ENCODE data around the gene ACSS2. TPM values are rescaled to one million over a fixed set of nuclear protein-coding genes. Genes with fewer than 3 reads are reported as not detected.
A peak's percentile ranks its signal among the peaks of the same experiment; 100 is the strongest.
"Not testable (repeated sequence)": the region's sequence is repeated elsewhere in the genome, so short reads cannot be mapped to it uniquely, and the experiment has no call there.

The ACSS2 gene
- total RNA-seq, 1 donor from 2014 or later = 38.0 TPM

- DNase-seq (ENCODE audit: low spot score); H3K4me3 Mint-ChIP-seq; intact Hi-C loops (cut with micrococcal nuclease); H3K27ac Mint-ChIP-seq; H3K27me3 Mint-ChIP-seq (ENCODE audit: insufficient read depth); H3K9me3 Mint-ChIP-seq: not testable (repeated sequence)
- peaks cover 22% of the 10 kb centered on the region for H3K36me3 Mint-ChIP-seq (ENCODE audit: low read depth)
- peaks cover 52% of the 10 kb centered on the region for H3K4me1 Mint-ChIP-seq (ENCODE audit: low read depth)
Measured at GRCh38 chr20:34880971-34881370, 4.6 kb downstream of the ACSS2 start.

GRCh38 chr20:34881689-34882088 is 5.3 kb downstream of the ACSS2 start:
- no peaks in the 10 kb centered on the region for H3K9me3 Mint-ChIP-seq
- DNase-seq (ENCODE audit: low spot score) = no peak
- no peaks in the 10 kb centered on the region for H3K27me3 Mint-ChIP-seq (ENCODE audit: insufficient read depth)
- H3K4me3 Mint-ChIP-seq = no peak overlapping the region
- no peak overlapping the region for H3K27ac Mint-ChIP-seq
- intact Hi-C loops (cut with micrococcal nuclease) = no loop called here
- peaks cover 50% of the 10 kb centered on the region for H3K4me1 Mint-ChIP-seq (ENCODE audit: low read depth)
- H3K36me3 Mint-ChIP-seq (ENCODE audit: low read depth) = peaks cover 24% of the 10 kb centered on the region

GRCh38 chr20:34883087-34883688 is 6.8 kb downstream of the ACSS2 start:
- no peaks in the 10 kb centered on the region for H3K27me3 Mint-ChIP-seq (ENCODE audit: insufficient read depth)
- H3K4me1 Mint-ChIP-seq (ENCODE audit: low read depth) = peaks cover 41% of the 10 kb centered on the region
- no peaks in the 10 kb centered on the region for H3K9me3 Mint-ChIP-seq
- peaks cover 32% of the 10 kb centered on the region for H3K36me3 Mint-ChIP-seq (ENCODE audit: low read depth)
- H3K27ac Mint-ChIP-seq = no peak overlapping the region
- intact Hi-C loops (cut with micrococcal nuclease) = no loop called here
- H3K4me3 Mint-ChIP-seq = no peak overlapping the region
- no peak for DNase-seq (ENCODE audit: low spot score)

GRCh38 chr20:34883809-34884208 is 7.4 kb downstream of the ACSS2 start:
- peaks cover 37% of the 10 kb centered on the region for H3K36me3 Mint-ChIP-seq (ENCODE audit: low read depth)
- intact Hi-C loops (cut with micrococcal nuclease) = no loop called here
- H3K4me3 Mint-ChIP-seq = no peak overlapping the region

GRCh38 chr20:34884260-34884659 is 7.8 kb downstream of the ACSS2 start:
- Mint-ChIP-seq H3K4me3 (no peak overlapping the region), H3K27me3 (ENCODE audit: insufficient read depth) (no peaks in the 10 kb centered on the region), H3K9me3 (no peaks in the 10 kb centered on the region), H3K4me1 (ENCODE audit: low read depth) (peaks cover 40% of the 10 kb centered on the region), H3K36me3 (ENCODE audit: low read depth) (peaks cover 35% of the 10 kb centered on the region), H3K27ac (no peak overlapping the region)
- no peak for DNase-seq (ENCODE audit: low spot score)
- intact Hi-C loops (cut with micrococcal nuclease) = no loop called here

More at GRCh38 chr20:34883809-34884208, 7.4 kb downstream of the ACSS2 start:
- DNase-seq (ENCODE audit: low spot score) = no peak
- Mint-ChIP-seq H3K9me3 (no peaks in the 10 kb centered on the region), H3K27ac (no peak overlapping the region), H3K4me1 (ENCODE audit: low read depth) (peaks cover 43% of the 10 kb centered on the region), H3K27me3 (ENCODE audit: insufficient read depth) (no peaks in the 10 kb centered on the region)

- H3K4me1 Mint-ChIP-seq (ENCODE audit: low read depth) = peaks cover 50% of the 10 kb centered on the region
- intact Hi-C loops (cut with micrococcal nuclease) = no loop called here
- no peak overlapping the region for H3K4me3 Mint-ChIP-seq
- H3K27ac Mint-ChIP-seq = no peak overlapping the region
- peaks cover 42% of the 10 kb centered on the region for H3K36me3 Mint-ChIP-seq (ENCODE audit: low read depth)
- no peak for DNase-seq (ENCODE audit: low spot score)
- H3K27me3 Mint-ChIP-seq (ENCODE audit: insufficient read depth) = no peaks in the 10 kb centered on the region
- no peaks in the 10 kb centered on the region for H3K9me3 Mint-ChIP-seq
Measured at GRCh38 chr20:34886122-34886521, 9.7 kb downstream of the ACSS2 start.

GRCh38 chr20:34887023-34887422 is 10.6 kb downstream of the ACSS2 start:
- intact Hi-C loops (cut with micrococcal nuclease) = no loop called here
- no peak overlapping the region for H3K27ac Mint-ChIP-seq
- no peak overlapping the region for H3K4me3 Mint-ChIP-seq
- no peaks in the 10 kb centered on the region for H3K9me3 Mint-ChIP-seq
- H3K36me3 Mint-ChIP-seq (ENCODE audit: low read depth) = peaks cover 40% of the 10 kb centered on the region
- peaks cover 51% of the 10 kb centered on the region for H3K4me1 Mint-ChIP-seq (ENCODE audit: low read depth)
- H3K27me3 Mint-ChIP-seq (ENCODE audit: insufficient read depth) = no peaks in the 10 kb centered on the region
- no peak for DNase-seq (ENCODE audit: low spot score)

GRCh38 chr20:34888468-34888867 is 12.1 kb downstream of the ACSS2 start:
- Mint-ChIP-seq H3K36me3 (ENCODE audit: low read depth) (peaks cover 35% of the 10 kb centered on the region), H3K27me3 (ENCODE audit: insufficient read depth) (no peaks in the 10 kb centered on the region), H3K4me1 (ENCODE audit: low read depth) (peaks cover 53% of the 10 kb centered on the region), H3K4me3 (no peak overlapping the region), H3K9me3 (no peaks in the 10 kb centered on the region), H3K27ac (peak overlapping the region; percentile 42)
- intact Hi-C loops (cut with micrococcal nuclease) = no loop called here
- no peak for DNase-seq (ENCODE audit: low spot score)

GRCh38 chr20:34891166-34892062 is 15.0 kb downstream of the ACSS2 start:
- Mint-ChIP-seq H3K9me3 (no peaks in the 10 kb centered on the region), H3K4me3 (peak overlapping the region; percentile 43), H3K36me3 (ENCODE audit: low read depth) (peaks cover 38% of the 10 kb centered on the region), H3K27ac (peak overlapping the region; percentile 76), H3K27me3 (ENCODE audit: insufficient read depth) (no peaks in the 10 kb centered on the region), H3K4me1 (ENCODE audit: low read depth) (peaks cover 59% of the 10 kb centered on the region)
- intact Hi-C loops (cut with micrococcal nuclease) = loop anchor here (1.0 kb wide), 3 partner anchors 15 to 64 kb away; partner anchors contain the start of genes ACSS2, GSS and MYH7B
- no peak for DNase-seq (ENCODE audit: low spot score)

- DNase-seq (ENCODE audit: low spot score) = no peak
- no peaks in the 10 kb centered on the region for H3K9me3 Mint-ChIP-seq
- intact Hi-C loops (cut with micrococcal nuclease) = no loop called here
- peak overlapping the region; percentile 21 for H3K4me3 Mint-ChIP-seq
- peaks cover 59% of the 10 kb centered on the region for H3K4me1 Mint-ChIP-seq (ENCODE audit: low read depth)
- H3K27ac Mint-ChIP-seq = peak overlapping the region; percentile 71
- no peaks in the 10 kb centered on the region for H3K27me3 Mint-ChIP-seq (ENCODE audit: insufficient read depth)
- peaks cover 32% of the 10 kb centered on the region for H3K36me3 Mint-ChIP-seq (ENCODE audit: low read depth)
Measured at GRCh38 chr20:34892671-34893070, 16.3 kb downstream of the ACSS2 start.

GRCh38 chr20:34894723-34895122 is 18.3 kb downstream of the ACSS2 start:
- intact Hi-C loops (cut with micrococcal nuclease) = no loop called here
- Mint-ChIP-seq H3K9me3 (no peaks in the 10 kb centered on the region), H3K36me3 (ENCODE audit: low read depth) (peaks cover 30% of the 10 kb centered on the region), H3K27ac (no peak overlapping the region), H3K27me3 (ENCODE audit: insufficient read depth) (no peaks in the 10 kb centered on the region), H3K4me3 (no peak overlapping the region), H3K4me1 (ENCODE audit: low read depth) (peaks cover 47% of the 10 kb centered on the region)
- DNase-seq (ENCODE audit: low spot score) = no peak

GRCh38 chr20:34895465-34895864 is 19.1 kb downstream of the ACSS2 start:
- peaks cover 31% of the 10 kb centered on the region for H3K36me3 Mint-ChIP-seq (ENCODE audit: low read depth)
- DNase-seq (ENCODE audit: low spot score) = no peak
- intact Hi-C loops (cut with micrococcal nuclease) = no loop called here
- no peaks in the 10 kb centered on the region for H3K27me3 Mint-ChIP-seq (ENCODE audit: insufficient read depth)
- peaks cover 39% of the 10 kb centered on the region for H3K4me1 Mint-ChIP-seq (ENCODE audit: low read depth)
- H3K4me3 Mint-ChIP-seq = no peak overlapping the region
- H3K9me3 Mint-ChIP-seq = no peaks in the 10 kb centered on the region
- no peak overlapping the region for H3K27ac Mint-ChIP-seq

GRCh38 chr20:34896086-34896621 is 19.7 kb downstream of the ACSS2 start:
- Mint-ChIP-seq H3K27ac (no peak overlapping the region), H3K4me3 (no peak overlapping the region), H3K27me3 (ENCODE audit: insufficient read depth) (no peaks in the 10 kb centered on the region), H3K36me3 (ENCODE audit: low read depth) (peaks cover 32% of the 10 kb centered on the region), H3K9me3 (no peaks in the 10 kb centered on the region), H3K4me1 (ENCODE audit: low read depth) (peaks cover 35% of the 10 kb centered on the region)
- intact Hi-C loops (cut with micrococcal nuclease) = no loop called here
- DNase-seq (ENCODE audit: low spot score) = no peak

All from activated T-helper 1 cell treated with anti-CD3 and anti-CD28 coated beads, Interleukin-12 subunit alpha, Interleukin-12 subunit beta, Interleukin-2, Interleukin-4 antibody, amounts not matched to agents 30 ng/mL and 10 ng/mL and 1 ng/mL, durations not matched to agents 14 hours and 24 hours and 36 hours (primary cell).